Measurements from ENCODE around the gene KIAA1217. TPM values are rescaled to one million over a fixed set of nuclear protein-coding genes. Genes with fewer than 3 reads are reported as not detected.

The KIAA1217 gene
- total RNA-seq, result 117 and 121 TPM in 2 replicates
- long read RNA-seq, partial matches to known transcripts, result 89 of 155 reads
- long read RNA-seq, other reads (novel, unspliced or antisense), result 65 of 155 reads

- DNase-seq (ENCODE audit: low spot score, unreplicated experiment), result peak; percentile 26
- H3K27me3 Mint-ChIP-seq, result no peaks in the 10 kb centered on the region
- H3K27ac Mint-ChIP-seq, result peak within 1 kb of the TSS; percentile 94
- H3K36me3 Mint-ChIP-seq (ENCODE audit: insufficient read depth), result peaks cover 3% of the 10 kb centered on the region
- H3K4me3 Mint-ChIP-seq (ENCODE audit: low read depth), result peak within 1 kb of the TSS; percentile 90
- no peak for TF ChIP-seq CTCF (IDR thresholded peaks at IDR 0.05; ENCODE audit: unreplicated experiment)
- peaks cover 65% of the 10 kb centered on the region for H3K4me1 Mint-ChIP-seq (ENCODE audit: low read depth)
- no peaks in the 10 kb centered on the region for H3K9me3 Mint-ChIP-seq (ENCODE audit: low read depth)
Measured at GRCh38 chr10:24208661-24209431, at the start of gene KIAA1217. TSS of gene KIAA1217 (plus strand) at chr10:24209138. CDS start at chr10:24209194, 56 bp downstream.

DNA sequence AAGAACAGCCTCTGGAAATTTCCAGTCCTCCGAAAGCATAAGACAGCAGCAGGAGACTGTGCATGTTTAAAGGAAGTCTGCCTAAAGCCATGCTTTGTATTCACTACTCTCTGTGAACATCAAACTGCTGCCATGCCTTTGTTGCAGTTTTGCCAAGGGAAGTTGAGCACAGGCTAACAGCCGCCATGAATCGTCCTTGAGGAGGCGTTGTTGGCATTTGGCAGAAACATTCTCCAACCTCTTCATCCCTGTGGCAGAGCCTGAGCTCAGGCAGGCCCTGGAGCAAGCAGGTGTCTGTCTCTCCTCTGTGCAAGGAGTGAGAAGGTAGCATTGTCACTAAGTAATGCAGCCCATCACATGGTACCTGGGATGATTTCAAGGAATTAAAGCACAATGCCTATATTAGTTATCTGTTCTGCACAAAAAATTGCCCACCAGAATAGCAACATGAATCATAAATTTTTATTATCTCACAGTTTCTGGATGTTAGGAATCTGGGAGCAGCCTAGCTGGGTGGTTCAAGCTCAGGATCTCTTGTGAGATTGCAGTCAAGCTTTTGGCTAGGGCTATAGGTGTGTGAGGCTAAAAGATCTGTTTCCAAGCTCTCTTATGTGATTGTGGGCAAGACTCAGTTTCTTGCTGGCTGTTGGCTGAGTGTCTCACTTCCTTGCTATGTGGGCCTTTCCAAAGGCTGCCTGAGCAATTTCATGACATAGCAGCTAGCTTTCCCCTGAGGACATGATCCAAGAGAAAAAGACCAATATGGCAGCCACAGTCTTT, 46.5 kb upstream of the KIAA1217 start:
- H3K4me1 Mint-ChIP-seq (ENCODE audit: low read depth), result peaks cover 3% of the 10 kb centered on the region
- H3K27me3 Mint-ChIP-seq, result no peaks in the 10 kb centered on the region
- TF ChIP-seq CTCF (IDR thresholded peaks at IDR 0.05; ENCODE audit: unreplicated experiment), result no peak
- H3K4me3 Mint-ChIP-seq (ENCODE audit: low read depth), result no peak overlapping the region
- DNase-seq (ENCODE audit: low spot score, unreplicated experiment), result no peak
- no peak overlapping the region for H3K27ac Mint-ChIP-seq
- peaks cover 7% of the 10 kb centered on the region for H3K9me3 Mint-ChIP-seq (ENCODE audit: low read depth)
- peaks cover under 1% of the 10 kb centered on the region for H3K36me3 Mint-ChIP-seq (ENCODE audit: insufficient read depth)

GRCh38 chr10:24163485-24163884, 45.5 kb upstream of the KIAA1217 start:
- Mint-ChIP-seq H3K4me3 (ENCODE audit: low read depth) (no peak overlapping the region), H3K4me1 (ENCODE audit: low read depth) (peaks cover 4% of the 10 kb centered on the region), H3K27me3 (no peaks in the 10 kb centered on the region), H3K9me3 (ENCODE audit: low read depth) (peaks cover 3% of the 10 kb centered on the region), H3K27ac (no peak overlapping the region), H3K36me3 (ENCODE audit: insufficient read depth) (no peaks in the 10 kb centered on the region)
- DNase-seq (ENCODE audit: low spot score, unreplicated experiment), result no peak
- no peak for TF ChIP-seq CTCF (IDR thresholded peaks at IDR 0.05; ENCODE audit: unreplicated experiment)

- no peak overlapping the region for H3K4me3 Mint-ChIP-seq (ENCODE audit: low read depth)
Measured at GRCh38 chr10:24168258-24169170, 40.4 kb upstream of the KIAA1217 start.

More at GRCh38 chr10:24168258-24169170, 40.4 kb upstream of the KIAA1217 start:
- DNase-seq (ENCODE audit: low spot score, unreplicated experiment), result no peak
- TF ChIP-seq CTCF (IDR thresholded peaks at IDR 0.05; ENCODE audit: unreplicated experiment), result no peak
- Mint-ChIP-seq H3K27ac (no peak overlapping the region), H3K36me3 (ENCODE audit: insufficient read depth) (no peaks in the 10 kb centered on the region), H3K4me1 (ENCODE audit: low read depth) (peaks cover 5% of the 10 kb centered on the region), H3K9me3 (ENCODE audit: low read depth) (peaks cover 3% of the 10 kb centered on the region), H3K27me3 (no peaks in the 10 kb centered on the region)

Measured in progenitor cell of endocrine pancreas (in vitro differentiated cells).